ENCODE results near the gene CCDC183. TPM values are rescaled to one million over a fixed set of nuclear protein-coding genes. Genes with fewer than 3 reads are reported as not detected.
"Not testable (repeated sequence)": the region's sequence is repeated elsewhere in the genome, so short reads cannot be mapped to it uniquely, and the experiment has no call there.

CCDC183 gene
- total RNA-seq, 1 donor from 2014 or later = 3.7 TPM

GRCh38 chr9:136754626-136755301 is 41.4 kb upstream of the CCDC183 start:
- DNase-seq (no peak), ATAC-seq (no peak)
- Histone ChIP-seq H3K9me3 (no peaks in the 10 kb centered on the region), H3K4me1 (no peaks in the 10 kb centered on the region), H3K4me3 (no peak overlapping the region), H3K36me3 (no peaks in the 10 kb centered on the region), H3K27ac (no peak overlapping the region), H3K27me3 (ENCODE audit: low read depth) (peaks cover 1% of the 10 kb centered on the region)
- TF ChIP-seq, protein P1, sequence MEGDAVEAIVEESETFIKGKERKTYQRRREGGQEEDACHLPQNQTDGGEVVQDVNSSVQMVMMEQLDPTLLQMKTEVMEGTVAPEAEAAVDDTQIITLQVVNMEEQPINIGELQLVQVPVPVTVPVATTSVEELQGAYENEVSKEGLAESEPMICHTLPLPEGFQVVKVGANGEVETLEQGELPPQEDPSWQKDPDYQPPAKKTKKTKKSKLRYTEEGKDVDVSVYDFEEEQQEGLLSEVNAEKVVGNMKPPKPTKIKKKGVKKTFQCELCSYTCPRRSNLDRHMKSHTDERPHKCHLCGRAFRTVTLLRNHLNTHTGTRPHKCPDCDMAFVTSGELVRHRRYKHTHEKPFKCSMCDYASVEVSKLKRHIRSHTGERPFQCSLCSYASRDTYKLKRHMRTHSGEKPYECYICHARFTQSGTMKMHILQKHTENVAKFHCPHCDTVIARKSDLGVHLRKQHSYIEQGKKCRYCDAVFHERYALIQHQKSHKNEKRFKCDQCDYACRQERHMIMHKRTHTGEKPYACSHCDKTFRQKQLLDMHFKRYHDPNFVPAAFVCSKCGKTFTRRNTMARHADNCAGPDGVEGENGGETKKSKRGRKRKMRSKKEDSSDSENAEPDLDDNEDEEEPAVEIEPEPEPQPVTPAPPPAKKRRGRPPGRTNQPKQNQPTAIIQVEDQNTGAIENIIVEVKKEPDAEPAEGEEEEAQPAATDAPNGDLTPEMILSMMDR (IDR thresholded peaks at IDR 0.05) = no peak
- intact Hi-C loops (cut with DNase I) = no loop called here

GRCh38 chr9:136755302-136756133 is 40.6 kb upstream of the CCDC183 start:
- H3K9me3 ChIP-seq; H3K4me3 ChIP-seq; intact Hi-C loops (cut with DNase I); H3K4me1 ChIP-seq; H3K27me3 ChIP-seq (ENCODE audit: low read depth); ATAC-seq; DNase-seq; H3K27ac ChIP-seq; H3K36me3 ChIP-seq: not testable (repeated sequence)

- H3K9me3 ChIP-seq = no peaks in the 10 kb centered on the region
- ATAC-seq = no peak
- H3K27me3 ChIP-seq (ENCODE audit: low read depth) = peaks cover 10% of the 10 kb centered on the region
- no peaks in the 10 kb centered on the region for H3K36me3 ChIP-seq
- no peak for DNase-seq
- H3K4me1 ChIP-seq = no peaks in the 10 kb centered on the region
- TF ChIP-seq, protein P1 (IDR thresholded peaks at IDR 0.05) = no peak
- H3K27ac ChIP-seq = no peak overlapping the region
- H3K4me3 ChIP-seq = no peak overlapping the region
- intact Hi-C loops (cut with DNase I) = no loop called here
Measured at GRCh38 chr9:136756134-136756438, 40.1 kb upstream of the CCDC183 start.

GRCh38 chr9:136756836-136757235 is 39.3 kb upstream of the CCDC183 start:
- DNase-seq (no peak), ATAC-seq (no peak)
- TF ChIP-seq, protein P1 (IDR thresholded peaks at IDR 0.05) = no peak
- no peaks in the 10 kb centered on the region for H3K4me1 ChIP-seq
- H3K27me3 ChIP-seq (ENCODE audit: low read depth) = peaks cover 10% of the 10 kb centered on the region
- intact Hi-C loops (cut with DNase I) = no loop called here
- no peak overlapping the region for H3K27ac ChIP-seq
- H3K36me3 ChIP-seq = no peaks in the 10 kb centered on the region
- no peaks in the 10 kb centered on the region for H3K9me3 ChIP-seq
- H3K4me3 ChIP-seq = no peak overlapping the region

GRCh38 chr9:136757328-136757727 is 38.8 kb upstream of the CCDC183 start:
- Histone ChIP-seq H3K36me3 (no peaks in the 10 kb centered on the region), H3K4me3 (no peak overlapping the region), H3K9me3 (no peaks in the 10 kb centered on the region), H3K27me3 (ENCODE audit: low read depth) (peaks cover 10% of the 10 kb centered on the region), H3K27ac (no peak overlapping the region), H3K4me1 (no peaks in the 10 kb centered on the region)
- DNase-seq = no peak
- TF ChIP-seq, protein P1 (IDR thresholded peaks at IDR 0.05) = no peak
- ATAC-seq = no peak
- intact Hi-C loops (cut with DNase I) = no loop called here

- Histone ChIP-seq H3K4me3 (no peak overlapping the region), H3K27ac (no peak overlapping the region), H3K36me3 (no peaks in the 10 kb centered on the region), H3K27me3 (ENCODE audit: low read depth) (peaks cover 10% of the 10 kb centered on the region), H3K4me1 (no peaks in the 10 kb centered on the region), H3K9me3 (no peaks in the 10 kb centered on the region)
- DNase-seq (peak; percentile 48), ATAC-seq (peak in 1 of 2 donors; percentile 2)
- TF ChIP-seq, protein P1 (IDR thresholded peaks at IDR 0.05) = no peak
- intact Hi-C loops (cut with DNase I) = no loop called here
Measured at GRCh38 chr9:136757751-136758140, 38.4 kb upstream of the CCDC183 start.

Data from lower lobe of right lung (tissue), 2 donors.